KG1 (cell line): Measurements from ENCODE around the gene IFITM1.
"Not testable (repeated sequence)": the region's sequence is repeated elsewhere in the genome, so short reads cannot be mapped to it uniquely, and the experiment has no call there.

Experiments used
- DNase-seq: peaks from one replicate; lab custom pipeline; 2025; lab: John Stamatoyannopoulos, UW

IFITM1 gene

DNA sequence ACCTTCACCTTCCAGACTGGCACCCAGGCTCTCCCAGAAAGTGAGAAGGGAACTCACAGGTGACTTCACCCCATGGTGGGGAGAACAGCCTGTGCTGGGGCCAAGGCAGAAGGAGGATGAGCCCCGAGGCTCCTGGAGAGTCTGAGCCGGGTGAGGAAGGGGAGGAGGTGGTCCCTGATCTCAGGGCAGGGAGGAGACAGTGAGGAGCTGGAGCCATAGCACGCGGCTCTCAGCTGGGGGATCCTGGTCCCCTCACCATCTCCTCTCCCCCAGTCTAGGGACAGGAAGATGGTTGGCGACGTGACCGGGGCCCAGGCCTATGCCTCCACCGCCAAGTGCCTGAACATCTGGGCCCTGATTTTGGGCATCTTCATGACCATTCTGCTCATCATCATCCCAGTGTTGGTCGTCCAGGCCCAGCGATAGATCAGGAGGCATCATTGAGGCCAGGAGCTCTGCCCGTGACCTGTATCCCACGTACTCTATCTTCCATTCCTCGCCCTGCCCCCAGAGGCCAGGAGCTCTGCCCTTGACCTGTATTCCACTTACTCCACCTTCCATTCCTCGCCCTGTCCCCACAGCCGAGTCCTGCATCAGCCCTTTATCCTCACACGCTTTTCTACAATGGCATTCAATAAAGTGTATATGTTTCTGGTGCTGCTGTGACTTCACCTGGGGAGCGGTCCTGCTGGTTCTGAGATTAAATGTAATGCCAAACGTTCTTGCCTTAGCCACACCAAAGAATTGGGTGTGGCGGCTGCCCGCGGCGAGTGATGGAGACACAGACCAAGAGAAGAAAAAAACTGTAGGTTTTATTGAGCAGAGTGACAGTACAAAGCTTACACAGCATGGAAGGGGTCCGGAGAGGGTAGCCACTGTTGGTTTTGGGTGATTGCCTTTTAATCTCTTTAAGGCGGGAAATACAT, 4.8 kb upstream of the IFITM1 start:
- DNase-seq = not testable (repeated sequence)

DNA sequence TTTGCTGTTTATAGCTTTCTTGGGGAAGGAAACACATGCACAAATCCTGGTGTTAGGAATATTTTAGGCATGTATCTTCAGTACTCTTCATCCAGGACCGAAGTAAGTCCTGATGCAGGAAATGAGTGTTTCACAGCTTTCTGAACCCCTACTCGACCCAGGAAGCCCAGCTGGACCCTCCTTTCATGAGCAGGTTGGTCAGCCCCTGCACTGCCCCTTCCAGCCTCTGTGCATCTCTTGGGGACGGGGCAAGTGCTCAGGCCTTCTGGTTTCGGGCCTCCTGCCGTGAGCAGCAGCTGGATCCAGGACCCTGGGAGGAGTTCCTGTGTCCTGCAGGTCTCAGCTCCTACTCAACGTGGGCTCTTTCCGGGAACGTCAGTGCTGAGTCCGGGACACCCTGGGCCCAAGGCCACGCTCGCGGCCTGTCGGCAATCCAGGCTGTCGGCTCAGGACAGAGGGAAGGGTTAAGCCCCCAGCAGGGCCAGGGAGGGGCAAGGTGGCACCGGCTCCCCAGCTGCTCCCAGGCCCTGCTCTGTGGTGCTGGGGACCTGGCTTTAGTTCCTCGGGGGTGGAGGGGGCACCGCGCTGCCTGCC, 3.8 kb upstream of the IFITM1 start:
- DNase-seq = not testable (repeated sequence)

DNA sequence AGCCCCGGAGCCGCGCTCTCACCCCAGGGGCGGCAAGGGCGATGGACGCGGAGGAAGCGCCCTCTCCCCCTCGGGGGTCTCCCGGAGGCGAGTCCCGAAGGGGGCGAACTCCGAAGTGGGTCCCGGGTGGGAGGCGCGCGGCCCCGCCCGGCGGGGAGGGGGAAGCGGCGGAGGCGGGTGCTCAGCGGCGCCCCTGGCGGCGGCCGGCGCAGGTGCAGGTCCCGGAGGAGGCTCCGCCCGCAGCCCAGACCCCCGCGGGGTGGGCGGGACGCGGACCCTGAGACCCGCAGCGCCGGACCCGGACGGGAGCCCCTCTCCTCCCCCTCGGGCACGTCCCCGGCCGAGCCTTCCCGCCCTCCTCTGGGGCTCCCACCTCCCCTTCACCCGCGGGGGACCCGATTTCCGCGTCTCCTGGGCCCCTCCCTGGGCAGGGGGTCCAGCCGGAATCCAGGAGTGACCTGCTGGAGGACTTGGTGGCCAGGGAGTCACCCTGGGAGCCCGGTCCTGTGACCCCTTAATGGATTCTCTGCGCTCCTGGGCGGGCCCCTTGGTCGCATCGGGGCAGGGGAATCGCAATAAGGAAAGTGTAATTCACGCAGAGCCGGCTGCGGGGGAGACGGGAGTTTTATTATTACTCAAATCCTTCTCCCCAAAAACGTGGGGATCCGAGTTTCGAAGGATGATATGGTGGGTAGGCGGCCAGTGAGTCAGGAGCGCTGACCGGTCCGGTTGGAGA, 2.7 kb upstream of the IFITM1 start:
- DNase-seq = not testable (repeated sequence)

DNA sequence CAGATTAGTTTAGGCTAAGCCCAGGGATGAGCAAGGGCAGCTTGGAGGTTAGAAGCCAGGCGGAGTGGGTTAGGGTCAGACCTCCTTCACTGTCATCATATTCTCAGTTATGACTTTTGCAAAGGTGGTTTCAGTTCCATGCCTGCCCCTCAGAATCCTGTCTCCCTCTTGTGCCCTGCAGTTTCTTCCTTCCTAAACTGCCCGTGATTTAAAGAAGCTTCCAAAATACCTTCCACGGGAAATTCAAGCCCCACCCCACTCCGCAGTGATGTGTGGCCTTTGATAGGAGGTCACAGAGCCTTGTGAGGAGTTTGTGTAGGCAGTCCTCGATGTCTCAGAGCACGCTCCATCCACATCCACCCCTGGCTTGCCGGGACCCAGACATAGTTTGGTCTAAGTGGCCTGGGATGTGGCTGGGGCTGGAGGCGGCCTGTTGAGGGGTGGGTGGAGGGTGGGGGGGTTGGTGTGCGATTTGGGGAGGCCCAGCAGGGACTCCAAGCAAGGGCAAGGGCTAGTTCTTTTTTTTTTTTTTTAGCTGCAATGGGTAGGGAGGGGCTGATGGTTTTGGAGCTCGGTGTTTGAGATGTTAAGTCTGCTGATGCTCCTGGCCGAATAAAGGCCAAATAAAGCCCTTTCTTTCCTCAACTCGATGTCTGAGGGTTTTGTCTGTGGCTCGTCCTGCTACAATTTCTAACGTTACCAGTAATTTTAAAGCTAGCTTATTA, 1.6 kb upstream of the IFITM1 start:
- DNase-seq = no peak

DNA sequence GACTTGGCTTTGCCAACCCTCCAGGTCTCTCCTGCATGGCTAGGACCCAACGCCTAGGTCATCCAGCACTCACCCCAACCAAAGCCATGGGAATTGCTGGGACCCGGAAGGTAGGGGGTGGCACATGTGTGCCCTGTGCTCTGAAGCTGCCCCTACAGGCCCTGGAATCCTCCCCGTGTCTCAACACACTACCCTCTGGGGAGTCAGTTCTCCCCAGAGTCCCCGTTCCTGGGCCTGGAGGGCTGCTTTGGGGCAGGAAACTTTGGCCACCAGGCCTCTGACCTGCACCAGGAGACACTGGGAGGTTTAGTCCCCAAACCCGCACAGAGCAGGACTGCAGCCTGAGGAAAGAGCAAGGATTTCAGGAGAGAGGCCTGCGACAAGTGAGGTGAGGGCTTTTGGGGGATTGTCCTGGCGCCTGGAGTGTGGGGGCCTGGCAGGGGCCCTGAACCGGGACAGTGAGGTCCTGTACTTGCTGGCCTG, 495 bp upstream of the IFITM1 start:
- DNase-seq = peak; percentile 63

DNA sequence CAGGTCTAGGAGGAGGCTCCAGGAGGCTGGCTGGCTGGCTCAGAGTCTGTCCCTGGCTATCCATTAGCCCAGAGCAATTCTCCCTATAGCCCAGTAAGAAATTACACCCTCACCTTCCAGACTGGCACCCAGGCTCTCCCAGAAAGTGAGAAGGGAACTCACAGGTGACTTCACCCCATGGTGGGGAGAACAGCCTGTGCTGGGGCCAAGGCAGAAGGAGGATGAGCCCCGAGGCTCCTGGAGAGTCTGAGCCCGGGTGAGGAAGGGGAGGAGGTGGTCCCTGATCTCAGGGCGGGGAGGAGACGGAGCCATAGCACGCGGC, 675 bp downstream of the IFITM1 start:
- not testable (repeated sequence) for DNase-seq

DNA sequence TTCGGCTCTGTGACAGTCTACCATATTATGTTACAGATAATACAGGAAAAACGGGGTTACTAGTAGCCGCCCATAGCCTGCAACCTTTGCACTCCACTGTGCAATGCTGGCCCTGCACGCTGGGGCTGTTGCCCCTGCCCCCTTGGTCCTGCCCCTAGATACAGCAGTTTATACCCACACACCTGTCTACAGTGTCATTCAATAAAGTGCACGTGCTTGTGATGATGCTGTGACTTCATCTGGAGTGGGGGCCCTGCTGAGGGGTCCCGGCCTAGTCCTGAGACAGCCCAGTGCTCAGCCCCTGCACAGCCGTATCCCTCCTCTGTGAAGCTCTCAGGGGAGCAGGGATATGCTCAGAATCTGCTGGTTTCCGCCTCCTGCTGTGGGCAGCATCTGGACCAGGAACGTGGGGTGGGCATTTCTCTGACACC, 1.2 kb downstream of the IFITM1 start:
- DNase-seq = no peak

DNA sequence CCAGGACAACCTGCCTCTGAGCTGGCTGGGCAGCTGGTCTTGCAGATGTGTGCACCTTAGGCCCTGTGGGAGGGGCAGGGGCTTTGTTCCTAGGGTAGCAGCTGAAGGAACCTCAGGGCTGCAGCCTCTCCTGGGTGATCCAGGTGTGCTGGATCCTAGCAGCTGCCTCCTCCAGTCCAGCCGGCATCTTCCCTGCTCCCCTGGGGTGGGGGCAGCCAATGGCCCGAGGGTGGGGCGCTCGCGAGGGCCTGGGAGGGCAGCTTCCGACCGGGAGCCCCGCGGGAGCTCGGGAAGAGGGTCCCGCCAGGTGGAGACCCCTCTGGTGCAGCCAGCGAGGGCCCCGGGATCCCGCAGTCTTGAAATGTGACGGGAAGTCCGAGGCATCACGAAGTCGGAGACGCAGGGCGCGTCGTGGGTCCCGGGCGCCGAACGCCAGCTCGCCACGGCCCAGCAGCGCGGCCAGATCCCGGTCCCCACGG, 1.7 kb downstream of the IFITM1 start:
- no peak for DNase-seq

DNA sequence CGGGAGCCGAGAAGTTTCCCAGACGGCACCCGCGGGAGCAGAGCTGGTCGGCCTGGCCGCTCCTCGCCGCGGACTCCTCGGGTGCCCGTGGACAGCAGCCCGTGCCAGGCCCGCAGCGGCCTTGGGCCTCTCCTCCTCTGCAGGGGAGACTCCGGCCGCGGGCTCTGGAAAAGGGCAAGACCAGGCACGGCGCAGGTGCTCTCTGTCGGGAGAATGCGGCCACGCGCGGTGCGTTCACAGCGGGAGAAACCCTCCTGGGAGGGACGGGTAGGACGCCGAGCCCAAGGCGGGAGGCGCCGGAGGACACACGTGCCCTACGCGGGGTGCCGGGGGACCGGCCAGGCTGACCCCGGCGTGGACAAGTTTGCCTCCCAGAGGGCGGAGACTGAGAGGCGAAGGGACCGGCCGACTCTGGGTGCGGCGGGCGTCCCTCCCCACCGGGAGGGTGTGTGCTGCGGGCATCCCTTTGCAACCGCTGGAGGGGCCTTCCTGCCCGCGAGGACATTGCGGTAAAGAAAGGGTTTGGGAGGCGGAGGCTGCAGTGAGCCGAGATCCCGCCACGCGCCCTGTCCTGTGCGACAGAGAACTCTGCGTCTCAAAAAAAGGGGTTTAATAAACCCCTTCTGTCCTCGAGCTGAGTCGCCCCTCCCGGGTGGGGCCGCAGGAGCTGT, 2.3 kb downstream of the IFITM1 start:
- DNase-seq = no peak

DNA sequence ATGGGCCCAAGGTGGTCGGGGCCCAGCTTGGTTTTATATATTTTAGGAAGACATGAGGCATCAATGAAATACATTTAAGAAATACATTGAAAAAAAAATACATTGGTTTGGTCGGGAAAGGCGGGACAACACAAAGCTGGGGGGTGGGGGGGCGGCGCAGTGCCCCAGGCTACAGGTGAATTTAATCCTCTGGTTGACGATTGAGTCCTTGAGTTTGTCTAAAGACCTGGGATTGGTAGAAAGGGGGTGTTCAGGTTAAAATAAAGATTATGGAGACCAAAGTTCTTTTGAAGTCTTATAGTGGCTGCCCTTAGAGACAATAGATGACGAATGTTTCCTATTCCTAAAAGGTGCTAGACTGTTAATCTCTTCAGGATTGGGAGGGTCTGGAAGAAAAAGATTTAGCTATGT, 3.1 kb downstream of the IFITM1 start:
- no peak for DNase-seq

DNA sequence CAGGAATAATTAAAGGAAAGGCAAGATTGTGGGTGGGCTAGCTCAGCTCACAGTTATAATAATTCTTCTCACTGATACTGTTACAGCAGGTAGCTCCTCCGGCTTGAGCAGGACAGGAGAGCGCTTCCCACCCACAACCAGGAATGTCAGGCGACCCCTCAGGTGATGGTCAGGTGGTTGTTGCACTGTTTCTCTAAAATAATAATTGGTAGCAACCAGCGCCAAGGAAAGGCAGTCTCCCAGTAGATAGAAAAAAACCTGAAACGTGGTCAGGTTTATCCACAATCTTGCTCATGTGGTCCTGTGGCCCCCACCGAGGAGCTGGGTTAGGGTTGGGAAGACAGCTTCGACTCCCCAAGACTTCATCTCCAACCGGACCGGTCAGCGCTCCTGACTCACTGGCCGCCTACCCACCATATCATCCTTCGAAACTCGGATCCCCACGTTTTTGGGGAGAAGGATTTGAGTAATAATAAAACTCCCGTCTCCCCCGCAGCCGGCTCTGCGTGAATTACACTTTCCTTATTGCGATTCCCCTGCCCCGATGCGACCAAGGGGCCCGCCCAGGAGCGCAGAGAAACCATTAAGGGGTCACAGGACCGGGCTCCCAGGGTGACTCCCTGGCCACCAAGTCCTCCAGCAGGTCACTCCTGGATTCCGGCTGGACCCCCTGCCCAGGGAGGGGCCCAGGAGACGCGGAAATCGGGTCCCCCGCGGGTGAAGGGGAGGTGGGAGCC, 4.0 kb downstream of the IFITM1 start:
- DNase-seq = not testable (repeated sequence)

DNA sequence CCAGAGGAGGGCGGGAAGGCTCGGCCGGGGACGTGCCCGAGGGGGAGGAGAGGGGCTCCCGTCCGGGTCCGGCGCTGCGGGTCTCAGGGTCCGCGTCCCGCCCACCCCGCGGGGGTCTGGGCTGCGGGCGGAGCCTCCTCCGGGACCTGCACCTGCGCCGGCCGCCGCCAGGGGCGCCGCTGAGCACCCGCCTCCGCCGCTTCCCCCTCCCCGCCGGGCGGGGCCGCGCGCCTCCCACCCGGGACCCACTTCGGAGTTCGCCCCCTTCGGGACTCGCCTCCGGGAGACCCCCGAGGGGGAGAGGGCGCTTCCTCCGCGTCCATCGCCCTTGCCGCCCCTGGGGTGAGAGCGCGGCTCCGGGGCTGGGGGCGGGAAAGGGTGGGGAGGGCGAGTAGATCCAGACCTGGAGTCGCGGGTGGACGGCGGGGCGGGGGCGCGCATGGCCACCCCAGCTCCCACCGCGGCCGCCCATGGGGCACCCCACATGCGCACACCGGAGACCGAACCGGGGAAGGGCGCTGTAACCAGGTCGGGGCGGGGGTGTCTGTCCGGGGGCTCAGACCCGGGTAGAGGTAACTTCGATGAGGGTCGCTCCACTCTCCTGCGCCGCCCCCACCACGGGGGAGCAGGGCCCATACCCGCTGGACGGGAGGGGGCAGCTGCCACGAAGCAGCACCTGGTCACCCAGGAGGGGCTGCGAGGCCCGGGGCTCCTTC, 4.7 kb downstream of the IFITM1 start:
- not testable (repeated sequence) for DNase-seq

DNA sequence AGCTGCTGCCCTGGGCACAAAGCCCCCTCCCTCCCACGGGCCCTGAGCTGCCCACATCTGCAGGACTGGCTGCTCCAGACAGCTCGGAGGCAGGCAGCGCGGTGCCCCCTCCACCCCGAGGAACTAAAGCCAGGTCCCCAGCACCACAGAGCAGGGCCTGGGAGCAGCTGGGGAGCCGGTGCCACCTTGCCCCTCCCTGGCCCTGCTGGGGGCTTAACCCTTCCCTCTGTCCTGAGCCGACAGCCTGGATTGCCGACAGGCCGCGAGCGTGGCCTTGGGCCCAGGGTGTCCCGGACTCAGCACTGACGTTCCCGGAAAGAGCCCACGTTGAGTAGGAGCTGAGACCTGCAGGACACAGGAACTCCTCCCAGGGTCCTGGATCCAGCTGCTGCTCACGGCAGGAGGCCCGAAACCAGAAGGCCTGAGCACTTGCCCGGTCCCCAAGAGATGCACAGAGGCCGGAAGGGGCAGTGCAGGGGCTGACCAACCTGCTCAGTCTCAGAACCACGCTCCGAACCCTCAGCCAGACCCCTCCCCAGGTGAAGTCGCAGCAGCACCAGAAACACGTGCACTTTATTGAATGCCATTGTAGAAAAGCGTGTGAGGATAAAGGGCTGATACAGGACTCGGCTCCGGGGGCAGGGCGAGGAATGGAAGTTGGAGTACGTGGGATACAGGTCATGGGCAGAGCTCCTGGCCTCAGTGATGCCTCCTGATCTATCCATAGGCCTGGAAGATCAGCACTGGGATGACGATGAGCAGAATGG, 5.5 kb downstream of the IFITM1 start:
- DNase-seq = not testable (repeated sequence)

DNA sequence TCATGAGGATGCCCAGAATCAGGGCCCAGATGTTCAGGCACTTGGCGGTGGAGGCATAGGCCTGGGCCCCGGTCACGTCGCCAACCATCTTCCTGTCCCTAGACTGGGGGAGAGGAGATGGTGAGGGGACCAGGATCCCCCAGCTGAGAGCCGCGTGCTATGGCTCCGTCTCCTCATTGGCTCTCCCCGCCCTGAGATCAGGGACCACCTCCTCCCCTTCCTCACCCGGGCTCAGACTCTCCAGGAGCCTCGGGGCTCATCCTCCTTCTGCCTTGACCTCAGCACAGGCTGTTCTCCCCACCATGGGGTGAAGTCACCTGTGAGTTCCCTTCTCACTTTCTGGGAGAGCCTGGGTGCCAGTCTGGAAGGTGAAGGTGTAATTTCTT, 6.0 kb downstream of the IFITM1 start:
- DNase-seq = not testable (repeated sequence)

DNA sequence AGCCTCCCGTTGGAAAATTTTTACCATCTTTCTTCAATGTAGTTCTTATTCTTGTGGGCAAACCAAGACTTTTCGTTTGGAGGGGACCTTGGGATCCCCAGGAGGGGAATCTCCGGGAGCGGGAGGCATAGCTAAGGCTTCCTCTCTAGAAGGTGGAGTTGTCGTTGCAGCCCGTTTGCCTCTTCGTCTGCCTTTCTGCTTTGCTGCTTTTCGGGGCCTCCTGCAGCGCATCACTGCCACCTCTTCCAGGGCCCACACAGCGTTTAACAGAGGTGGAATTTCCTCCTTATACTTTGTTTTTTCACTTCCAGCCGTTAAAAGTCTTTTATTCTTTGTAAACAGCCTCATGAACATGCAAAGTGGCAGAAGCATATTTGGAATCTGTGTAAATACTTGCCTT, 10.3 kb downstream of the IFITM1 start:
- no peak for DNase-seq

DNA sequence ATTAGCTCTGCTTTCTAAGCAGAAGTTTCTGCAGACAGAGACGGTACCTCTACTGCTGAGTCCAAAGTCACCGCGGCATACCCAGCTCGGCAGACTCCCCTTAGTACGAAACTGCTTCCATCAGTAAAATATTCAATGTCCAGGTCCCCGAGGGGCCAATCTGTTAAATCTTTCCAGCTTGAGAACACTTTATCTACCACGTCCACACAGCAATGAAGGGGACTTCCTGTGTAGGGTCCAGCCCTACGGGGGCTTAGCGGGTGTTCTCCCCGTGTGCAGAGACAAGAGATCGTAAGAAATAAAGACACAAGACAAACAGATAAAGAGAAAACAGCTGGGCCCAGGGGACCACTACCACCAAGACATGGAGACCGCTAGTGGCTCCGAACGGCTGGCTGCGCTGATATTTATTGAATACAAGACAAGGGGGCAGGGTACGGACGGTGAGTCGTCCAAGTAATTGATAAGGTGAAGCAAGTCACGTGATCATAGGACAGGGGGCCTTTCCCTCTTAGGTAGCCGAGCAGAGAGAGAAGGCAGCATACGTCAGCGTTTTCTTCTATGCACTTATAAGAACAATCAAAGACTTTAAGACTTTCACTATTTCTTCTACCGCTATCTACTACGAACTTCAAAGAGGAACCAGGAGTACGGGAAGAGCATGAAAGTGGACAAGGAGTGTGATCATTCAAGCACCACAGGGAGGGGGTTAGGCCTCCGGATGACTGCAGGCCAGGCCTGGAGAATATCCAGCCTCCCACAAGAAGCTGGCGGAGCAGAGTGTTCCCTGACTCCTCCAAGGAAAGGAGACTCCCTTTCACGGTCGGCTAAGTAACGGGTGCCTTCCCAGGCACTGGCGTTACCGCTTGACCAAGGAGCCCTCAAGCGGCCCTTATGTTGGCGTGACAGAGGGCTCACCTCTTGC, 11.0 kb downstream of the IFITM1 start:
- DNase-seq = not testable (repeated sequence)

DNA sequence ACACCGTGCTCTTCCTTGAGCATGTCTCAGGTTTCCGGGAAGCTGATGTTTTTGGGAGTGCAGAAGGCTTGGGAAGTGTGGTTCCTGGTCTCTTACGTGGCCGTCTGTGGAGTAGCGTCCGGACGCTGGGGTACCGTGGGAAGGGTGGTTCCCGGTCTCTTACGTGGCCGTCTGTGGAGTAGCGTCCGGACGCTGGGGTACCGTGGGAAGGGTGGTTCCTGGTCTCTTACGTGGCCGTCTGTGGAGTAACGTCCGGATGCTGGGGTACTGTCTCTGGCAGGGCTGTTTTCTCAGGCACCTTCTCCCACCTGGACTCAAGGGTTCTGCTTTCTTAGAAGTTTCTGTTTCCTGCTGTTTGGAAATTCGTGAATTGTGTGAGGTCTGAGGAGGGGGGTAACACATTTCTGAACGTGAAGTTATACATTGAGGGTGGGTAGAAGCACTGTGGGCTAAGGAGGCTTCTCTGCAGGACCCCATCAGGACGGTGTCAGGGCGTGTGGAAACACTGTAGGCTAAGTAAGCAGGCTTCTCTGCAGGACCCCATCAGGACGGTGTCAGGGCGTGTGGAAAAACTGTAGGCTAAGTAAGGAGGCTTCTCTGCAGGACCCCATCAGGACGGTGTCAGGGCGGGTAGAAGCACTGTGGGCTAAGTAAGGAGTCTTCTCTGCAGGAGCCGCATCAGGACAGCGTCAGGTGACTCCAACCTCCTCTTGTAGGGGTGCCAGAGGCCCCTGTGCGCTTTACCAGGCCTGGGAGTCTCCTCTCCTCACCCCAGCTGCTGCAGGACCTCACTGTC, 12.2 kb downstream of the IFITM1 start:
- DNase-seq = no peak

DNA sequence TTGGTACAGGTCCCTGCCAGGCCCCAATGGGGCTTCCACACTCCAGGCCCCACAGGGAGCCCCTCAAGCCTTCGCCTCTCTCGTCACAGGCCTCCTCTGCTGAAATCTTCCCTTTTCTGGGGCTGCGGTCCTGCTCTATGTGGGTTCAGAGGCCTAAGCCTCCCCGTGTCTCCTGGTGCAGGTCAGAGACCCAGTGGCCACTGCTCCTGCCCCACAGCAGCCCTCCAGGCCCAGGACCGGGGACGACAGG, 12.7 kb downstream of the IFITM1 start:
- DNase-seq = no peak
